CD14-positive monocyte (primary cell): Measurements from ENCODE around the gene GPS2. TPM values are rescaled to one million over a fixed set of nuclear protein-coding genes. Genes with fewer than 3 reads are reported as not detected.

Experiments
- DNase-seq, 3 donors: peaks; one replicate each; pipeline ENCODE4 v3.0.0-alpha.2; 2011 to 2022
- H2AFZ ChIP-seq: 2 replicates; pipeline ENCODE4 v1.6.0; 2012; ENCODE audit warnings: mild to moderate bottlenecking, low read depth, low read length, inconsistent platforms; ENCODE audit not compliant: insufficient read depth, poor library complexity, severe bottlenecking
- H3K27ac ChIP-seq, 2 donors: 1 replicate in 1 of 2; 2 replicates in 1 of 2; pipeline ENCODE4 v1.5.1; 2012 to 2013; ENCODE audit warnings: low read length in 2 of 2, control low read depth in 1 of 2, inconsistent platforms in 1 of 2, low read depth in 1 of 2, mild to moderate bottlenecking in 1 of 2
- H3K27me3 ChIP-seq, 2 donors: one replicate each; pipeline versions ENCODE4 v1.6.0 to v1.6.1; 2011 to 2013; ENCODE audit warnings: low read length in 2 of 2; ENCODE audit not compliant: control insufficient read depth in 2 of 2, insufficient read depth in 2 of 2
- H3K36me3 ChIP-seq, 2 donors: replicated peaks in 1 of 2; 1 replicate in 1 of 2; 2 replicates in 1 of 2; pipeline versions ENCODE4 v1.5.1 to v1.6.1; 2012 to 2013; ENCODE audit warnings: low read length in 2 of 2, control low read depth in 1 of 2, inconsistent platforms in 1 of 2, mild to moderate bottlenecking in 1 of 2; ENCODE audit not compliant: insufficient read depth in 2 of 2, control insufficient read depth in 1 of 2
- H3K4me1 ChIP-seq, 2 donors: 1 replicate in 1 of 2; 2 replicates in 1 of 2; pipeline versions ENCODE4 v1.5.1 to v1.6.1; 2012 to 2013; ENCODE audit warnings: low read length in 2 of 2, control low read depth in 1 of 2, inconsistent platforms in 1 of 2, mild to moderate bottlenecking in 1 of 2, moderate library complexity in 1 of 2; ENCODE audit not compliant: insufficient read depth in 2 of 2, control insufficient read depth in 1 of 2
- H3K4me2 ChIP-seq: replicated peaks from 2 replicates; pipeline ENCODE3; 2012; ENCODE audit warnings: low read length, moderate library complexity, mild to moderate bottlenecking; ENCODE audit not compliant: poor library complexity, severe bottlenecking; ENCODE audit errors: extremely low read depth
- H3K4me3 ChIP-seq, 3 experiments: fragments of 200-600 bp in 1 of 3; sonication (generic) in 1 of 3; replicated peaks in 1 of 3; 1 replicate in 2 of 3; 2 replicates in 1 of 3; pipeline ENCODE4 v1.5.1; 2011 to 2013; ENCODE audit warnings: low read length in 3 of 3, mild to moderate bottlenecking in 3 of 3, control low read depth in 2 of 3, low read depth in 2 of 3, inconsistent platforms in 1 of 3, moderate library complexity in 1 of 3
- H3K79me2 ChIP-seq: 2 replicates; pipeline ENCODE4 v1.6.0; 2012; ENCODE audit warnings: mild to moderate bottlenecking, control low read depth, inconsistent platforms, low read length, moderate library complexity; ENCODE audit not compliant: insufficient read depth
- H3K9ac ChIP-seq: 2 replicates; pipeline ENCODE4 v1.6.0; 2017; ENCODE audit warnings: low read length, mild to moderate bottlenecking; ENCODE audit not compliant: insufficient read depth, poor library complexity, severe bottlenecking
- H3K9me3 ChIP-seq, 2 donors: replicated peaks in 1 of 2; 1 replicate in 1 of 2; 2 replicates in 1 of 2; pipeline versions ENCODE4 v1.5.1 to v1.6.1; 2012 to 2013; ENCODE audit warnings: low read length in 2 of 2, control low read depth in 1 of 2; ENCODE audit not compliant: control insufficient read depth in 1 of 2, insufficient read depth in 1 of 2
- H4K20me1 ChIP-seq: 2 replicates; pipeline ENCODE4 v1.6.0; 2012; ENCODE audit warnings: mild to moderate bottlenecking, low read length, control low read depth, moderate library complexity; ENCODE audit not compliant: insufficient read depth
- H3K27ac Mint-ChIP-seq, 7 donors: one replicate each; pipeline ENCODE4 v1.8.0; 2020; ENCODE audit warnings: mild to moderate bottlenecking in 7 of 7, mixed read lengths in 7 of 7, moderate library complexity in 6 of 7, inconsistent platforms in 2 of 7
- H3K27me3 Mint-ChIP-seq, 3 donors: one replicate each; pipeline ENCODE4 v1.8.0; 2021 to 2022; ENCODE audit warnings: low read depth in 3 of 3, mild to moderate bottlenecking in 3 of 3, mixed read lengths in 3 of 3, moderate library complexity in 3 of 3, inconsistent platforms in 1 of 3
- H3K36me3 Mint-ChIP-seq, 2 donors: one replicate each; pipeline ENCODE4 v1.8.0; 2020; ENCODE audit warnings: mixed read lengths in 2 of 2, inconsistent platforms in 1 of 2, mild to moderate bottlenecking in 1 of 2
- H3K4me1 Mint-ChIP-seq: one replicate; pipeline ENCODE4 v1.8.0; 2020; ENCODE audit warnings: mild to moderate bottlenecking, mixed read lengths
- H3K4me3 Mint-ChIP-seq, 2 donors: one replicate each; pipeline ENCODE4 v1.8.0; 2020; ENCODE audit warnings: mild to moderate bottlenecking in 2 of 2, mixed read lengths in 2 of 2, moderate library complexity in 1 of 2
- H3K9me3 Mint-ChIP-seq, 7 donors: one replicate each; pipeline ENCODE4 v1.8.0; 2020 to 2022; ENCODE audit warnings: mixed read lengths in 7 of 7, mild to moderate bottlenecking in 6 of 7, moderate library complexity in 6 of 7, inconsistent platforms in 2 of 7
- WGBS: methylation state at CpG from one replicate; pipeline ENCODE4 v1.1.5; 2013; ENCODE audit warnings: missing lambda C conversion rate; ENCODE audit not compliant: insufficient coverage; 5-methylcytosine and 5-hydroxymethylcytosine counted together
- intact Hi-C, 2 donors: fragments of 100-400 bp; cut with micrococcal nuclease; formaldehyde crosslinking; loops; one replicate each; pipeline versions ENCODE4 v1.15.0 to v1.15.1; 2023
- polyA plus RNA-seq, 3 donors: library from polyadenylated mRNA; depleted of rRNA in 1 of 3; unstranded in 2 of 3; stranded (reverse) in 1 of 3; fragments of 300-500 nt in 2 of 3; fragments of >200 nt in 1 of 3; fragmentation: Illumina TruSeq in 2 of 3; gene quantifications; 1 replicate in 2 of 3; 2 replicates in 1 of 3; pipeline ENCODE4 v1.2.3, GENCODE V29; 2012 to 2021
- TF ChIP-seq, protein P1 (sequence below): fragments of 200-600 bp; IDR thresholded peaks from one replicate; pipeline ENCODE4 v1.8.0; 2022; ENCODE audit warnings: antibody characterized with exemption, mild to moderate bottlenecking

GPS2 gene
- polyA plus RNA-seq, 3 donors = 53.5 to 162 (median 59.6) TPM

DNA sequence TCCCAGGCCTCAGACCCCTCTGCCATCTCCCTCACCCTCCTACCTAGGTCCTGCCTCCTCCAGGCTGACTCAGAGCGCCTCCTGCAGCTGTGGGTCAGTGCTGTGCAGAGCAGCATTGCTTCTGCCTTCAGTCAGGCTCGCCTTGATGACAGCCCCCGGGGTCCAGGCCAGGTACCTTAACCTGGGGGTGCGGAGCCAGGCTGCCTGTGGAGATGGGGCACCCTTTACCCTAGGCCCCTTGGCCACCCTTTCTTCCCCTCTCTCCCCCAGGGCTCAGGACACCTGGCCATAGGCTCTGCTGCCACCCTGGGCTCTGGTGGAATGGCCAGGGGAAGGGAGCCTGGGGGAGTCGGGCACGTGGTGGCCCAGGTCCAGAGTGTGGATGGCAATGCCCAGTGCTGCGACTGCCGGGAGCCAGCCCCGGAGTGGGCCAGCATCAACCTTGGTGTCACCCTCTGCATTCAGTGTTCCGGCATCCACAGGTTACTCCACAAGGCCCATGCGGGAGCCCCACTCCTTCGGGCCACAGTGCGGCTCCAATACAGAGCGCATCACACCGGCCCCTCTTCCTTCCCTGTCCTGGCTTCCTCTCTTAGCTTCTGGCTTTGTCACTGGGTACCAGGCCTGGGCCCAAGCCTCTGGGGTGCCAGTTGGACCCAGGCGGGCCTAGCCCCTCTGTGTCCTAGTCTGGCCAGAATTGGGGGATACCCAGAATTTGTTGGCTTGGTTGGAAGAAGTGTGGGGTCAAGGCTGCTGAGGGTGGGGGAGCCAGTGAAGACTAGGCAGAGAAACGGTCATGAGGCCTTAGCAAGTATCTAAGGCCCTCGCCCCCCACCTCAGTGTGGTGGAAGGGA is 31.8 kb upstream of the GPS2 start:
- Mint-ChIP-seq H3K4me1 (peaks cover 17% of the 10 kb centered on the region), H3K27me3 (no peaks in the 10 kb centered on the region), H3K27ac (peak overlapping the region in 1 of 7 donors; percentile 28), H3K36me3 (peaks cover 48 to 66% of the 10 kb centered on the region in 2 donors), H3K9me3 (no peaks in the 10 kb centered on the region), H3K4me3 (no peak overlapping the region)
- Histone ChIP-seq H3K27ac (no peak overlapping the region), H3K36me3 (peaks cover 51 to 66% of the 10 kb centered on the region in 2 donors), H3K4me3 (no peak overlapping the region), H4K20me1 (peaks cover 38% of the 10 kb centered on the region), H3K4me1 (peaks cover 14 to 23% of the 10 kb centered on the region in 2 donors), H3K79me2 (no peaks in the 10 kb centered on the region), H3K9me3 (no peaks in the 10 kb centered on the region), H3K27me3 (no peaks in the 10 kb centered on the region), H3K9ac (no peak overlapping the region), H2AFZ (no peak overlapping the region), H3K4me2 (no peak overlapping the region)
- intact Hi-C loops = loop anchor here in 1 of 2 donors (1.0 kb wide), 1 partner anchor 9 kb away; no protein-coding TSS in a partner anchor
- DNase-seq = no peak
- 98% methylated on average over 14 of the region's 18 CpGs for WGBS
- TF ChIP-seq, protein P1, sequence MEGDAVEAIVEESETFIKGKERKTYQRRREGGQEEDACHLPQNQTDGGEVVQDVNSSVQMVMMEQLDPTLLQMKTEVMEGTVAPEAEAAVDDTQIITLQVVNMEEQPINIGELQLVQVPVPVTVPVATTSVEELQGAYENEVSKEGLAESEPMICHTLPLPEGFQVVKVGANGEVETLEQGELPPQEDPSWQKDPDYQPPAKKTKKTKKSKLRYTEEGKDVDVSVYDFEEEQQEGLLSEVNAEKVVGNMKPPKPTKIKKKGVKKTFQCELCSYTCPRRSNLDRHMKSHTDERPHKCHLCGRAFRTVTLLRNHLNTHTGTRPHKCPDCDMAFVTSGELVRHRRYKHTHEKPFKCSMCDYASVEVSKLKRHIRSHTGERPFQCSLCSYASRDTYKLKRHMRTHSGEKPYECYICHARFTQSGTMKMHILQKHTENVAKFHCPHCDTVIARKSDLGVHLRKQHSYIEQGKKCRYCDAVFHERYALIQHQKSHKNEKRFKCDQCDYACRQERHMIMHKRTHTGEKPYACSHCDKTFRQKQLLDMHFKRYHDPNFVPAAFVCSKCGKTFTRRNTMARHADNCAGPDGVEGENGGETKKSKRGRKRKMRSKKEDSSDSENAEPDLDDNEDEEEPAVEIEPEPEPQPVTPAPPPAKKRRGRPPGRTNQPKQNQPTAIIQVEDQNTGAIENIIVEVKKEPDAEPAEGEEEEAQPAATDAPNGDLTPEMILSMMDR = no peak

DNA sequence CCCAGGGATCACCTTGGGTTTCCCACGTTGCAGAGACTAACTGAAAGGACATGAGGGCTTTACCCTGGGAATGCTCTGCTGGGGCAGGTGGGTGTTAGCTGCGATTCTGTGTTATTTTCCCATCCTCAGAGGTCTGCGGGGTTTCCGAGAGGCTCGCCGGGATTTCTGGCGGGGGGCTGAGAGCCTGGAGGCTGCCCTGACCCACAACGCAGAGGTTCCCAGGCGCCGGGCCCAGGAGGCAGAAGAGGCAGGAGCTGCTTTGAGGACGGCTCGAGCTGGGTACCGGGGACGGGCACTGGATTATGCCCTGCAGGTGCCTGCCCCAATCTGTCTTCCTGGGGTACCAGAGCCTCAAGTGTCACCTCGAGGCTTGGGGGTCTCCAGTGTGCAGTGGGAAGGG is 28.1 kb upstream of the GPS2 start:
- DNase-seq = no peak
- H3K36me3 Mint-ChIP-seq = peaks cover 57 to 89% of the 10 kb centered on the region in 2 donors

More for the DNA sequence above, 28.1 kb upstream of the GPS2 start:
- H3K9ac ChIP-seq = no peak overlapping the region
- Mint-ChIP-seq H3K4me3 (no peak overlapping the region), H3K4me1 (peaks cover 8% of the 10 kb centered on the region), H3K27me3 (peaks cover 0 to 4% (median 0%) of the 10 kb centered on the region in 3 donors), H3K9me3 (no peaks in the 10 kb centered on the region), H3K27ac (no peak overlapping the region)
- no peaks in the 10 kb centered on the region for H3K27me3 ChIP-seq
- H2AFZ ChIP-seq = no peak overlapping the region
- H3K4me1 ChIP-seq = peaks cover 0 to 6% of the 10 kb centered on the region in 2 donors
- TF ChIP-seq, protein P1 = no peak
- H3K79me2 ChIP-seq = peaks cover 7% of the 10 kb centered on the region
- peaks cover 52 to 77% of the 10 kb centered on the region in 2 donors for H3K36me3 ChIP-seq
- H3K4me3 ChIP-seq = no peak overlapping the region
- H3K9me3 ChIP-seq = no peaks in the 10 kb centered on the region
- 92% methylated on average over 14 of the region's 15 CpGs for WGBS
- intact Hi-C loops = loop anchor here in 1 of 2 donors (5.0 kb wide), 1 partner anchor 61 kb away; the partner anchor contains the start of gene SLC2A4
- H4K20me1 ChIP-seq = peaks cover 16% of the 10 kb centered on the region
- no peak overlapping the region for H3K4me2 ChIP-seq
- H3K27ac ChIP-seq = no peak overlapping the region
